Activated T-helper 1 cell treated with Interleukin-2 at 50 U/mL for 16 hours (primary cell): ENCODE data around the gene C2CD5.

Experiments
- DNase-seq: peaks from one replicate; pipeline ENCODE4 v3.0.0-alpha.2; 2020; ENCODE audit warnings: low read depth

Gene C2CD5

GRCh38 chr12:22413592-22413991 lies 130.8 kb downstream of the C2CD5 start:
- no peak for DNase-seq

DNA sequence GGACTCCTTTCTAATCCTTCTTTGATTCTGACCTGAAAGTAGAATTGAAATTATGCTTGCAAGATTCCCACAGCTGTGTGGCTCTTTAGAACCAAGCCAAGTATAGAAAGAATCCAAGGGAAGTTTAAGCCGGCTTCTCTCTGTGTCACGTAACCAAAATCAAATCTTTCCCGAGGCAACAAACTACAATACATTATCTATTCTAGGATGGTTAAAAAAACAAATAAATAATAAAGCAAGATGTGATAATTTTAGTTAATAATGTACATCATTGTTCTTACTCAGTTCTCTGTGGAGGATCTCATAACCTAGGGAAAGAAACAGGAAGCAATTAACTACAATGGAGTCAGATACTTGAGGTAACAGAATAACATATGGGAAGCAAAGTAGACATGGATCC lies 131.8 kb downstream of the C2CD5 start:
- no peak for DNase-seq

GRCh38 chr12:22410486-22410885 lies 133.9 kb downstream of the C2CD5 start:
- DNase-seq = no peak

GRCh38 chr12:22409377-22410164 lies 134.8 kb downstream of the C2CD5 start:
- DNase-seq = peak; percentile 43

GRCh38 chr12:22408610-22409376 lies 135.5 kb downstream of the C2CD5 start:
- DNase-seq = no peak

DNA sequence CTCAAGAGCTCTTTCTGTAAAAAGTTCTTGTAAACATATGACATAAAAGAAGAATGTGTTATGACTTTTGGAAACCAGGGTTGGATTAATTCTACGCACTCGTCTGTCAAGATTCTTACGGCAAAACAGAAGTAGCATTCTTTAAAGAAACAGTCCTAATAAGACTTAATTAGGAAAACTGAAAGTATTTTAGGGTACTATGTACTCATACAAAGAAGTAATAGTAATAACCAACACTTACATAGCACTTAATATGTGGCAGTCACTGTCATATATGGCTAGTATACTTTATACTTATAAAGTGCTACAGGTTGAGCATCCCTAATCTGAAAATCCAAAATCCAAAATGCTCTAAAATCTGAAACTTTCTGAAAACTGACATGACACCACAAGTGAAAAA lies 136.9 kb downstream of the C2CD5 start:
- no peak for DNase-seq

DNA sequence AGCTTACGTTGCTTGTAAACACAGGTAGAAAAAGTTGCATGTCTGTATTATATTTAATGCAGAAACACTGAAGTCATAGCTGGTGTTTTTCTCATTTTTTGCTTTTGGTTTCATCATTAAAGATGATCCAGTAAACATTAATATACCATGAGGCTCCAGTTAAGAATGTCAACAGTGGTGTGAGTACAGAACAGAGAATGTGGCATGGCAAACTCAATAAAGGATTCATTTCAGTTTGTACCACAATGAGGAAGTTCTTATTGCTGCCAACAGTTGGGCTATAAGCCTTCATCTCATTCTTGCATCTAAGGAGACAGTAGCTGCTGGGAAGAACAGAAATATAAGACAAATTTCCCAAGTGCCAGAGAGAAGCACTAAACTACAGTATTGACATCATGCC lies 137.7 kb downstream of the C2CD5 start:
- no peak for DNase-seq

- no peak for DNase-seq
Observed at GRCh38 chr12:22399464-22400180, 144.7 kb downstream of the C2CD5 start.
